Measurements from ENCODE around the gene PAX7. TPM values are rescaled to one million over a fixed set of nuclear protein-coding genes. Genes with fewer than 3 reads are reported as not detected.

The PAX7 gene
- total and polyA plus RNA-seq, 2 donors (not counting 3 experiments of a cell fraction or from before 2014, with no cell fraction given), result not detected

DNA sequence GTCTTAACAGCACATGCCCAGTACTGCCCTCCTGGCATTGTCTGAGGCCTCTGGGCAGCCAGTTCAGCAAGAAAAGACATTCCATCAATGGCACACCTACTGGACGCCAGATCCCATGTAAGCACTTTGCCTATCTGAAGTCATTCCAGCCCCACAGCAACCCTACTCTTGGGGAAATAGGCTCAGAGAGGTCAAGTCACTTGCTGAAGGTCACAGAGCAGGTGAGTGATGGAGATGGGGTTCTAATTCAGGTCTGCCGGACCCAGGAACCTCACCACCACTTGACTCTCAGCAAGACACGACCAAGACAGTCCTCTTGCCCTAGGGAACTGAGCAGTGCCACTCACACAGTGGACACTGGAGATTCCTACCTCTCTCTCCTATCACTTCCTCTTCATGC, 79.4 kb downstream of the PAX7 start:
- DNase-seq (ENCODE audit: low read depth, low spot score), result no peak
- no peak overlapping the region for H3K4me2 ChIP-seq (ENCODE audit: insufficient read depth, low read length)
- H3K27ac ChIP-seq (ENCODE audit: insufficient read depth, low read depth, low read length), result no peak overlapping the region
- POLR2A ChIA-PET, result no interaction called here
- no peak overlapping the region for H3K4me3 ChIP-seq (replicated peaks in 1 of 3; ENCODE audit: insufficient read depth in 1 of 3, low read depth in 1 of 3, low read length in 3 of 3)
- CTCF ChIA-PET, result no interaction called here
- BruUV-seq (replicated peaks), result no TSS peak
- no peak overlapping the region for H3K9ac ChIP-seq (replicated peaks; ENCODE audit: extremely low read depth, insufficient read depth, low read length)
- dilution Hi-C loops (cut with MboI; ENCODE audit: extremely low pct_ligation_motif_present, low sequenced_read_pairs), result no loop called here
- no peak for TF ChIP-seq MYC (IDR thresholded peaks at IDR 0.05; ENCODE audit: low read depth, low read length)
- no peak for TF ChIP-seq JUN (IDR thresholded peaks at IDR 0.05; ENCODE audit: borderline replicate concordance, insufficient read depth, insufficient read length, low read depth)
- TF ChIP-seq POLR2A (IDR thresholded peaks at IDR 0.05; ENCODE audit: low read depth, low read length), result no peak
- no peak for TF ChIP-seq POLR2AphosphoS5 (IDR thresholded peaks at IDR 0.05; ENCODE audit: insufficient read depth, low read depth, low read length)
- TF ChIP-seq, protein P1, sequence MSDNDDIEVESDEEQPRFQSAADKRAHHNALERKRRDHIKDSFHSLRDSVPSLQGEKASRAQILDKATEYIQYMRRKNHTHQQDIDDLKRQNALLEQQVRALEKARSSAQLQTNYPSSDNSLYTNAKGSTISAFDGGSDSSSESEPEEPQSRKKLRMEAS (IDR thresholded peaks at IDR 0.05; ENCODE audit: insufficient read depth, insufficient read length), result no peak
- TF ChIP-seq EZH2 (IDR thresholded peaks at IDR 0.05; ENCODE audit: borderline replicate concordance, low read depth, low read length, severe bottlenecking), result no peak
- TF ChIP-seq GATA2 (IDR thresholded peaks at IDR 0.05; ENCODE audit: insufficient read depth, insufficient read length, low read depth, low read length), result no peak
- no peak for TF ChIP-seq FOS (IDR thresholded peaks at IDR 0.05; ENCODE audit: borderline replicate concordance, insufficient read depth, low read length)
- TF ChIP-seq, protein P2, sequence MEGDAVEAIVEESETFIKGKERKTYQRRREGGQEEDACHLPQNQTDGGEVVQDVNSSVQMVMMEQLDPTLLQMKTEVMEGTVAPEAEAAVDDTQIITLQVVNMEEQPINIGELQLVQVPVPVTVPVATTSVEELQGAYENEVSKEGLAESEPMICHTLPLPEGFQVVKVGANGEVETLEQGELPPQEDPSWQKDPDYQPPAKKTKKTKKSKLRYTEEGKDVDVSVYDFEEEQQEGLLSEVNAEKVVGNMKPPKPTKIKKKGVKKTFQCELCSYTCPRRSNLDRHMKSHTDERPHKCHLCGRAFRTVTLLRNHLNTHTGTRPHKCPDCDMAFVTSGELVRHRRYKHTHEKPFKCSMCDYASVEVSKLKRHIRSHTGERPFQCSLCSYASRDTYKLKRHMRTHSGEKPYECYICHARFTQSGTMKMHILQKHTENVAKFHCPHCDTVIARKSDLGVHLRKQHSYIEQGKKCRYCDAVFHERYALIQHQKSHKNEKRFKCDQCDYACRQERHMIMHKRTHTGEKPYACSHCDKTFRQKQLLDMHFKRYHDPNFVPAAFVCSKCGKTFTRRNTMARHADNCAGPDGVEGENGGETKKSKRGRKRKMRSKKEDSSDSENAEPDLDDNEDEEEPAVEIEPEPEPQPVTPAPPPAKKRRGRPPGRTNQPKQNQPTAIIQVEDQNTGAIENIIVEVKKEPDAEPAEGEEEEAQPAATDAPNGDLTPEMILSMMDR (IDR thresholded peaks at IDR 0.05; ENCODE audit: extremely low read depth in 1 of 2, insufficient read depth in 1 of 2, low read depth in 1 of 2, low read length in 2 of 2), result no peak
- intact Hi-C loops (cut with micrococcal nuclease), result no loop called here
- H4K20me1 ChIP-seq (replicated peaks; ENCODE audit: control insufficient read depth, extremely low read depth, insufficient read depth, low read length), result no peaks in the 10 kb centered on the region
- no peaks in the 10 kb centered on the region for H3K36me3 ChIP-seq (ENCODE audit: control insufficient read depth in 2 of 2, extremely low read depth in 1 of 2, insufficient read depth in 2 of 2, low read length in 2 of 2)
- no peak for FAIRE-seq
- no peaks in the 10 kb centered on the region for H3K79me2 ChIP-seq (ENCODE audit: control insufficient read depth, insufficient read depth, low read length)
- H2AFZ ChIP-seq (ENCODE audit: low read depth, low read length), result no peak overlapping the region
- no peaks in the 10 kb centered on the region for H3K27me3 ChIP-seq (ENCODE audit: control insufficient read depth in 2 of 2, insufficient read depth in 2 of 2, low read length in 2 of 2)
- no peaks in the 10 kb centered on the region for H3K4me1 ChIP-seq (ENCODE audit: control insufficient read depth, extremely low read depth, insufficient read depth, low read length)
- H3K9me3 ChIP-seq (replicated peaks; ENCODE audit: control insufficient read depth, insufficient read depth, low read length), result no peaks in the 10 kb centered on the region
- no peaks in the 10 kb centered on the region for H3K9me1 ChIP-seq (replicated peaks; ENCODE audit: control insufficient read depth, extremely low read depth, insufficient read depth, low read length)
